Panc1 (cell line): ENCODE results near the gene PIK3R4. TPM values are rescaled to one million over a fixed set of nuclear protein-coding genes. Genes with fewer than 3 reads are reported as not detected.

ENCODE experiments used
- ATAC-seq: fragments of 200-7000 bp; cut with Tn5 transposase; 2 replicates; pipeline ENCODE4 v1.9.1; 2020; ENCODE audit warnings: mild to moderate bottlenecking, moderate library complexity
- BruUV-seq: library from RNA; stranded (reverse); fragments of 400-500 nt; replicated peaks from 2 replicates; lab custom pipeline; 2021; lab: Mats Ljungman, UMichigan
- CTCF ChIA-PET: fragments of 300-600 bp; sonication (Branson Sonifier 250); formaldehyde crosslinking; loops from one replicate; lab custom pipeline; 2022; ENCODE audit warnings: antibody characterized with exemption; lab: Charles Lee
- POLR2A ChIA-PET: fragments of 300-600 bp; sonication (Branson Sonifier 250); formaldehyde crosslinking; loops from one replicate; lab custom pipeline; 2022; ENCODE audit warnings: antibody characterized with exemption; lab: Charles Lee
- DNase-seq: peaks from one replicate; pipeline ENCODE4 v3.0.0-alpha.2; 2010; ENCODE audit warnings: low read depth, low spot score
- H3K27ac ChIP-seq: 2 replicates; pipeline ENCODE4 v1.5.1; 2011; ENCODE audit warnings: mild to moderate bottlenecking, low read length, inconsistent platforms
- H3K27me3 ChIP-seq: fragments of 200-500 bp; sonication (Bioruptor generic); 2 replicates; pipeline ENCODE4 v1.6.0; 2014; ENCODE audit warnings: low read length, inconsistent platforms; ENCODE audit not compliant: control insufficient read depth, insufficient read depth
- H3K36me3 ChIP-seq: fragments of 200-500 bp; sonication (Bioruptor generic); 2 replicates; pipeline ENCODE4 v1.5.1; 2014; ENCODE audit warnings: inconsistent platforms, mild to moderate bottlenecking, low read length, moderate library complexity; ENCODE audit not compliant: control insufficient read depth, insufficient read depth
- H3K4me1 ChIP-seq: 2 replicates; pipeline ENCODE4 v1.5.1; 2011; ENCODE audit warnings: inconsistent platforms, mild to moderate bottlenecking, low read length, moderate library complexity; ENCODE audit not compliant: control insufficient read depth, insufficient read depth
- H3K4me3 ChIP-seq, 2 experiments: 2 replicates each; pipeline ENCODE4 v1.5.1; 2011 to 2012; ENCODE audit warnings: low read depth in 2 of 2, low read length in 2 of 2, mild to moderate bottlenecking in 2 of 2, inconsistent platforms in 1 of 2, moderate library complexity in 1 of 2
- H3K9me3 ChIP-seq: fragments of 200-500 bp; sonication (Bioruptor generic); 2 replicates; pipeline ENCODE4 v1.5.1; 2014; ENCODE audit warnings: low read depth, mild to moderate bottlenecking, inconsistent platforms, low read length, moderate library complexity; ENCODE audit not compliant: control insufficient read depth, insufficient read depth
- POLR2AphosphoS5 ChIP-seq: IDR thresholded peaks from 2 replicates; pipeline ENCODE4 v1.6.1; 2012; ENCODE audit warnings: mild to moderate bottlenecking, low read depth, low read length, moderate library complexity
- SIN3A ChIP-seq: IDR thresholded peaks from 2 replicates; pipeline ENCODE4 v1.6.1; 2012; ENCODE audit warnings: low read depth, mild to moderate bottlenecking, low read length, moderate library complexity, borderline replicate concordance; ENCODE audit not compliant: insufficient read depth
- TCF7L2 ChIP-seq: IDR thresholded peaks from 2 replicates; pipeline ENCODE4 v1.6.1; 2011; ENCODE audit warnings: mild to moderate bottlenecking, low read depth, low read length, inconsistent platforms
- in situ Hi-C: cut with HindIII; loops from 2 replicates; pipeline ENCODE4 v1.10.0; 2016; ENCODE audit warnings: low sequenced_read_pairs, low pct_unique_long_range_greater_than_20kb
- intact Hi-C: fragments of 100-400 bp; cut with micrococcal nuclease; formaldehyde crosslinking; loops from one replicate; pipeline ENCODE4 v1.10.0; 2022; ENCODE audit not compliant: unreplicated experiment
- total RNA-seq: library from RNA; stranded (reverse); gene quantifications from one replicate; pipeline ENCODE4 v1.2.1, GENCODE V29; 2021; ENCODE audit not compliant: unreplicated experiment
- TF ChIP-seq, protein P1 (sequence below), 2 experiments: IDR thresholded peaks; 2 replicates each; pipeline ENCODE4 v1.6.1; 2011 to 2012; ENCODE audit warnings: low read depth in 2 of 2, control low read depth in 1 of 2, low read length in 1 of 2, mild to moderate bottlenecking in 1 of 2, moderate library complexity in 1 of 2; ENCODE audit not compliant: insufficient read depth in 1 of 2
- TF ChIP-seq, protein P2 (sequence below): fragments of 450-650 bp; IDR thresholded peaks from 2 replicates; pipeline ENCODE4 v1.5.1; 2017; ENCODE audit warnings: mild to moderate bottlenecking

PIK3R4 gene
- total RNA-seq, 1 experiment from 2014 or later: 26.1 TPM

DNA sequence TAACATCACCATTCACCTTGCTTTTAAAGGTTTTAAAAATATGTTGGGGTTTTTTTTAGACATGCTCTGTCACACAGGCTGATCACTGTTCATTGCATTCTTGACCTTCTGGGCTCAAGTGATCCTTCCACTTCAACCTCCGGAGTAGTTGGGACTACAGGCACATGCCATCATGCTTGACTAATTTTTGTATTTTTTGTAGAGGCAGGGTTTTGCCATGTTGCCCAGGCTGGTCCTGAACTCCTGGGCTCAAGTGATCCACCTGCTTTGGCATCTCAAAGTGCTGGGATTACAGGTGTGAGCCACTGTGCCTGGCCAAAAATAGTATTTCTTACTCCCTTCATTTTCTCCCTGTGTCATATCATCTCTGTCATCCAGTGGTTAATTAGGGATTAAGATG is 101.4 kb downstream of the PIK3R4 start:
- CTCF ChIA-PET: no interaction called here
- H3K27ac ChIP-seq: no peak overlapping the region
- intact Hi-C loops: no loop called here
- H3K4me3 ChIP-seq: no peak overlapping the region
- H3K27me3 ChIP-seq: peaks cover 4% of the 10 kb centered on the region; the same call in 1 of the 2 replicates
- TF ChIP-seq POLR2AphosphoS5: no peak
- TF ChIP-seq, protein P1, sequence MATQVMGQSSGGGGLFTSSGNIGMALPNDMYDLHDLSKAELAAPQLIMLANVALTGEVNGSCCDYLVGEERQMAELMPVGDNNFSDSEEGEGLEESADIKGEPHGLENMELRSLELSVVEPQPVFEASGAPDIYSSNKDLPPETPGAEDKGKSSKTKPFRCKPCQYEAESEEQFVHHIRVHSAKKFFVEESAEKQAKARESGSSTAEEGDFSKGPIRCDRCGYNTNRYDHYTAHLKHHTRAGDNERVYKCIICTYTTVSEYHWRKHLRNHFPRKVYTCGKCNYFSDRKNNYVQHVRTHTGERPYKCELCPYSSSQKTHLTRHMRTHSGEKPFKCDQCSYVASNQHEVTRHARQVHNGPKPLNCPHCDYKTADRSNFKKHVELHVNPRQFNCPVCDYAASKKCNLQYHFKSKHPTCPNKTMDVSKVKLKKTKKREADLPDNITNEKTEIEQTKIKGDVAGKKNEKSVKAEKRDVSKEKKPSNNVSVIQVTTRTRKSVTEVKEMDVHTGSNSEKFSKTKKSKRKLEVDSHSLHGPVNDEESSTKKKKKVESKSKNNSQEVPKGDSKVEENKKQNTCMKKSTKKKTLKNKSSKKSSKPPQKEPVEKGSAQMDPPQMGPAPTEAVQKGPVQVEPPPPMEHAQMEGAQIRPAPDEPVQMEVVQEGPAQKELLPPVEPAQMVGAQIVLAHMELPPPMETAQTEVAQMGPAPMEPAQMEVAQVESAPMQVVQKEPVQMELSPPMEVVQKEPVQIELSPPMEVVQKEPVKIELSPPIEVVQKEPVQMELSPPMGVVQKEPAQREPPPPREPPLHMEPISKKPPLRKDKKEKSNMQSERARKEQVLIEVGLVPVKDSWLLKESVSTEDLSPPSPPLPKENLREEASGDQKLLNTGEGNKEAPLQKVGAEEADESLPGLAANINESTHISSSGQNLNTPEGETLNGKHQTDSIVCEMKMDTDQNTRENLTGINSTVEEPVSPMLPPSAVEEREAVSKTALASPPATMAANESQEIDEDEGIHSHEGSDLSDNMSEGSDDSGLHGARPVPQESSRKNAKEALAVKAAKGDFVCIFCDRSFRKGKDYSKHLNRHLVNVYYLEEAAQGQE (IDR thresholded peaks at IDR 0.05; ENCODE audit: insufficient read depth in 1 of 2, low read depth in 2 of 2, low read length in 1 of 2): no peak
- TF ChIP-seq SIN3A: no peak
- TF ChIP-seq TCF7L2: no peak
- TF ChIP-seq, protein P2, sequence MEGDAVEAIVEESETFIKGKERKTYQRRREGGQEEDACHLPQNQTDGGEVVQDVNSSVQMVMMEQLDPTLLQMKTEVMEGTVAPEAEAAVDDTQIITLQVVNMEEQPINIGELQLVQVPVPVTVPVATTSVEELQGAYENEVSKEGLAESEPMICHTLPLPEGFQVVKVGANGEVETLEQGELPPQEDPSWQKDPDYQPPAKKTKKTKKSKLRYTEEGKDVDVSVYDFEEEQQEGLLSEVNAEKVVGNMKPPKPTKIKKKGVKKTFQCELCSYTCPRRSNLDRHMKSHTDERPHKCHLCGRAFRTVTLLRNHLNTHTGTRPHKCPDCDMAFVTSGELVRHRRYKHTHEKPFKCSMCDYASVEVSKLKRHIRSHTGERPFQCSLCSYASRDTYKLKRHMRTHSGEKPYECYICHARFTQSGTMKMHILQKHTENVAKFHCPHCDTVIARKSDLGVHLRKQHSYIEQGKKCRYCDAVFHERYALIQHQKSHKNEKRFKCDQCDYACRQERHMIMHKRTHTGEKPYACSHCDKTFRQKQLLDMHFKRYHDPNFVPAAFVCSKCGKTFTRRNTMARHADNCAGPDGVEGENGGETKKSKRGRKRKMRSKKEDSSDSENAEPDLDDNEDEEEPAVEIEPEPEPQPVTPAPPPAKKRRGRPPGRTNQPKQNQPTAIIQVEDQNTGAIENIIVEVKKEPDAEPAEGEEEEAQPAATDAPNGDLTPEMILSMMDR: no peak
- no peaks in the 10 kb centered on the region for H3K4me1 ChIP-seq
- in situ Hi-C loops: no loop called here
- ATAC-seq (no peak), DNase-seq (no peak)
- POLR2A ChIA-PET: no interaction called here
- no TSS peak for BruUV-seq
- no peaks in the 10 kb centered on the region for H3K9me3 ChIP-seq
- no peaks in the 10 kb centered on the region for H3K36me3 ChIP-seq

DNA sequence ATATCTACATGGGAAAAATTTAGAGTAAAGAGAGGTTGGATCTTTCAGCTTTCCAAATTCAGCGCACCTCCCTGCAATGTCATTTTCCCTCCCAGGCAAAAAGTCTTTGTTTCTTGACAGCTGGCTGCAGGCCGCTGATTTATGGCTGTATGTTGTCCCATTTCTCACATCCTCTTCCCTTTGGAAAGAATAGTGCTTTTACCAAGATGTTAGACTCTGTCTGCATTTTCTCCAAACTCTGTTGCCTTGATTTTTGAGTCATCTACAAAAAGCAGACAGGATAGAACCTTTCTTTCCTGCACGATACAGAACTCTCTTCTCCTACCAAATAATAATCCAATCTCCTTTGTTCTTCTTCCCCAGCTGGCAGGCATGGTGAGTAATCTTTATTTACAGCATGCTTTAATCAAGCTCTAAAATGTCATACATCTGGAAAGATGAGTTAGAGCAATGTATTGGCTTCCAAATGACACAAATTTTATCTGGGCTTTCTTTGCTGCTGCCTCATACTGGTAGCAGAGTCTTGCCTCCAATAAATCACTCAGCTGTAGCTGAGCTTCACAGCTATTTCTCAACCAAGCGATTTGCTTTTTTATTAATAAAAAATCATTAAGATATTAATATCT is 101.9 kb downstream of the PIK3R4 start:
- no peak for ATAC-seq
- TF ChIP-seq POLR2AphosphoS5 (no peak), SIN3A (no peak), TCF7L2 (no peak)
- TF ChIP-seq, protein P1 (IDR thresholded peaks at IDR 0.05; ENCODE audit: insufficient read depth in 1 of 2, low read depth in 2 of 2, low read length in 1 of 2): no peak
- TF ChIP-seq, protein P2: no peak
- H3K27ac ChIP-seq: no peak overlapping the region
- H3K4me1 ChIP-seq: no peaks in the 10 kb centered on the region
- BruUV-seq: no TSS peak
- H3K36me3 ChIP-seq: no peaks in the 10 kb centered on the region
- CTCF ChIA-PET: no interaction called here
- intact Hi-C loops: no loop called here
- no peaks in the 10 kb centered on the region for H3K9me3 ChIP-seq
- no peak overlapping the region for H3K4me3 ChIP-seq
- H3K27me3 ChIP-seq: peaks cover 4% of the 10 kb centered on the region; the same call in 1 of the 2 replicates
- DNase-seq: no peak
- in situ Hi-C loops: no loop called here
- POLR2A ChIA-PET: interaction anchor here (0.6 kb wide), 1 partner anchor 338 kb away, joined by 4 read pairs; no protein-coding TSS in a partner anchor
